Measurements from ENCODE around the gene FBLN2. TPM values are rescaled to one million over a fixed set of nuclear protein-coding genes. Genes with fewer than 3 reads are reported as not detected.

Gene FBLN2
- total RNA-seq, 1 donor from 2014 or later = 33.5 TPM

DNA sequence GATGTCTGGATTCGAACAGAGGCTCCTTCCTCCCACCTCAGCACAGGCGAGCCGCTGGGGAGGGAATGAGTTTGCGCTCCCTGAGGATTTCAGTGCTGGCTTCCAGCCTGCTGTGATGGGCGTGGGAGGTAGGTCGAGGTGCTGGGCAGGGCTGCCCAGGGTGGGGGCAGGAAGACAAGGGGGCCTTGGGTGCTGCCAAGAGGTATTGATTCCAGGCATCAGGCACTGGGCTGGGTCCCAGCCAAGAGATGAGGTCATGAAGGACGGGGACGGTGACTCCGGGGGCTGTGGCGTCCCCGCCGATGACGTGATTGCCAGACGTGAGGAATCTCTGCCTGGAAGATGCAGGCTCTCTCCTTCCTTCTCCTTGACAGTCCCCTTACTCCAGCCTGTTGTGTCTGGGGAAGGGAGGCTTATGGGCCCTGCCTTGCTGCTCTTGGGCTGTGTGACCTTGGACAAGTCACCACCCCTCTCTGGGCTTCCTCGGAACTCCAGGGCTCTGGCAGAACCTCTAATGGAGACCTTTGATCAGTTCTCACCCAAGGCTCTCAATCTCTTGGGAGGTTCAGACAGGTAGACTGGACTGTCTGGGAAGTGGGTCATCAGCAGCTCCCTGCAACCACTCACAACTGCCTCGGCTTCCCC, 116.8 kb downstream of the FBLN2 start:
- no peak for DNase-seq

GRCh38 chr3:13666227-13666619, 117.3 kb downstream of the FBLN2 start:
- no peak for DNase-seq

GRCh38 chr3:13666781-13667709, 118.1 kb downstream of the FBLN2 start:
- no peak for DNase-seq

DNA sequence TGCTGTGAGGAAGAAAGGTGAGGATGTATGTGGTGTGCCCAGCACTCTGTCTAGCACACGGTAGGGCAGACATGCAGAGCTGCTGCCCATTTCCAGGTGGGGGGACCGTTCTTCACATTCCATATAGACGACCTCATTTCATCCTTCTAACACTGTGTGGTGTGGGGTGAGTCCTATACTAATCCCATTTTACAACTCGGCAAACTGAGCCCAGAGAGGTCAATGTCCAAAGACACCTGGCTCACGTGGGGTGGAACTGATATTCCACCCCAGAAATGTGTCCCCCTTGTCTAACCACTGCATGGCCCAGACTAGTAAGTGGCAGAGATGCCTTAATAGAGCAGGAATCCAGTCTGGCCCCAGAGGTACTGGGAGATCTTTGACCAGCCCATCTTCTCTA, 119.2 kb downstream of the FBLN2 start:
- no peak for DNase-seq

DNA sequence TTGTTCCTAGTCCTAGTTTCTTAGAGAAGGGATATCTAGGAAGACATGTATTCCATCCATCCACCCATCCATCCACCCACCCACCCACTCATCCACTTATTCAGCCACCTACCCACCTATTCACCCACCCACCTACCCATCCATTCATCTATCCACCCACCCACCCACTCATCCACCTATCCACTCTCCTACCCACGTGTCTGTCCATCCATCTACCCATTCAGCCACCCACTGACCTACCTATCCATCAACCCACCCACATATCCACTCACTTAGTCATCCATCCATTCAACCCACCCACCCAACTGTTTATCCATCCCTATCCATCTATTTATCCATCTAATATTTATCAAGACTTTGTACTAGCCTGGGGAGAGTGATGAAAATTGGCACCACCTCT, 120.5 kb downstream of the FBLN2 start:
- DNase-seq = no peak

GRCh38 chr3:13670292-13670691, 121.4 kb downstream of the FBLN2 start:
- no peak for DNase-seq

GRCh38 chr3:13671482-13672233, 122.7 kb downstream of the FBLN2 start:
- no peak for DNase-seq

- no peak for DNase-seq
These were observed 124.3 kb downstream of the FBLN2 start for GRCh38 chr3:13673207-13673606.

DNA sequence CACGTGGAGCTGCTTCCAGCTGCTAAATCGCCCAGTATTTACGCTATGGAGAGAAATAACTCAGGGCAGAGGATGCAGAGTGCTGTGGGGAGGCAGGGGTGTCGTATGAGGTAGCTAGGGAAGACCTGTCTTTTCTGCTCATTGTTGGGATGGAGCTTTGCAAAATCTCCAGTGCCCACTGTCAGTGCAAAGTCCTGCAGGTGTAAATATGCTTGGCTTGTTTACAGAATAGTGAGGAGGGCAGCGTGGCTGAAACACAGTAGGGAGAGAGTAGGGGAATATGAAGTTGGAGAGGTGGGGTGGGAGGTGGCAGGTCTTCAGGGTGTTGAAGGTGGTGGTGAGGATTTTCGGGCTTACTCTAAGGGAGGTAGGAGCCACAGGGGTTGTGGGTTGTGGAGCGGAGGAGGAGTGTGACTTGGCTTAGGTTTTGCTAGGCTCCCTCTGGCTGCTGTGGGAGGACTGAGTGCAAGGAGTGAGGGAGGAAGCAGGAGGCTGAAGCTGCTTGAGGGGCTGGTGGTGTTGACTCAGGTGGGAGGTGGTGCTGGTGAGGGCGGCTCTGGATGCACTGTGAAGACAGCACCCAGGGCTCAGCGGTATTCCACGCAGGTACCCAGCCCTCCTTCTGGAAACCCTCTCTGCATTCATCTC, 125.7 kb downstream of the FBLN2 start:
- DNase-seq = no peak

GRCh38 chr3:13676356-13677017, 127.6 kb downstream of the FBLN2 start:
- no peak for DNase-seq

GRCh38 chr3:13677272-13677671, 128.3 kb downstream of the FBLN2 start:
- no peak for DNase-seq

- no peak for DNase-seq
These were observed 133.0 kb downstream of the FBLN2 start for GRCh38 chr3:13681931-13682330.

DNA sequence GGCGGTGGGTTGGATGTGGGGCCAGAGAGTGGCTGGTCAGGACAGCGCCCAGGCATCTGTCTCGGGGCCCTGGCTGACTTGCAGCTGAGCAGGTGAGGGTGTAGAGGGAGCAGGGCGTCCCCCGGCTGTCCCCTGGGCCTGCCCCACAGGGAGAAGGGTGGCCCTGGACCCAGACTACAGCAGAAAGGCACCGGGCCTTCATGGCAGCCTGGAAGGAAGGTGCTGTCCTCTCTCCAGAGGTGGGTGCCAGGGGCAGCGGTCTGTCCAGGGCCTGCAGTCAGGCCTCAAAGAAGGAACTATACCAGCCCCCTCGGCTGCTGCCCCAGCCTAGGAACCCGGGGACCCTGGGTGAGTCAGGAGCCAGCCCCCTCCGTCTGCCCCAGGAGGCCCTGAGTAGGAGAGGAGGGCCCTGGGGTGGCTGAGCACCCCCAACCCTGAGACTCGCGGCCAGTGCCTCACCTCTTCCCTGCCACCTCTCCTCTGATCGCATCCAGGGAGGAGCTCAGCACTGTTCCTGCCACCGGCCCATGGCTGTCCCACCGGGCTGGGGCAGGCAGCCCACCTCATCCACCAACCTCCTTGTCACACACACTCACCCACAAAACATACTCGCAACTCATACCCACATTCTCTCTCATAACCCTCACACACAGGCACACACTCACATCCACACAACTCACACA, 133.5 kb downstream of the FBLN2 start:
- no peak for DNase-seq

GRCh38 chr3:13683288-13683687, 134.4 kb downstream of the FBLN2 start:
- no peak for DNase-seq

DNA sequence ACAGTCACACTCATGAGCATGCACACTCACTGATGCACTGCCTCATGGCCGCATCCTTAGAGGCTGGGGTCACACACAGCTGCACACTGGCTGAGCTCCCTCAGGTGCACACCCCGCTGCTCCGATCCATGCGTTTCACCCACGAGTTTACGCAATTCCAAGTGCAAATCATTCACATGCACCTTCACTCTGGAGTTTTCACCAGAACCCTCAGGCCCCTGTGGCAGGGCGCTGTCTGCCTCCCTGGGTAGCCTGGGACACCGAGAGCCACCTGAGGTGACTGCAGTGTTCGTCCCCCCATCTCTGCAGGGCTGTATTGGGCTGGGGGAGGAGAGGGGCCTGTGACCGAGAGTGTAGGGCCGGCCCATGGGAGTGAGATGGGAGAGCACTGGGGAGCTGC, 134.8 kb downstream of the FBLN2 start:
- no peak for DNase-seq

GRCh38 chr3:13684350-13684749, 135.4 kb downstream of the FBLN2 start:
- no peak for DNase-seq

- no peak for DNase-seq
These were observed 135.9 kb downstream of the FBLN2 start for GRCh38 chr3:13684854-13685253.

DNA sequence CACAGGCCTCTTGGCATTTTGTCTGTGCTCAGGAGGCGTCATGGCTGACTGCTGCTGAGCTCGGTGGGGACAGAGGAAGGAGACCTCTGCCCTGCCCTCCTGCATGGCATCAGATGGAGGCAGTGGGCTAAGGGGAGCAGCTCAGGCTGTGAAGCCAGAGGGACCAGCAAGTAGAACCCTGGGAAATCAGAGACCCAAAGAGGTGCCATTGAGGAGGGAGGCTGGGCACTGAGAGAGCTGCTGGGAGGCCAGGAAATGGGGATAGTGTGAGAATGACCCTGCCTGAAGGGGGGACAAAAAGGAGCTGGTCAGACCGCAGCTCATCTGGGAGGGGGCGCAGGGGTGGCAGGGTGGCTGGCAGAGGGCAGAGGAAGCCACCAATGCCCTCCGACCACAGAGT, 136.8 kb downstream of the FBLN2 start:
- no peak for DNase-seq

DNA sequence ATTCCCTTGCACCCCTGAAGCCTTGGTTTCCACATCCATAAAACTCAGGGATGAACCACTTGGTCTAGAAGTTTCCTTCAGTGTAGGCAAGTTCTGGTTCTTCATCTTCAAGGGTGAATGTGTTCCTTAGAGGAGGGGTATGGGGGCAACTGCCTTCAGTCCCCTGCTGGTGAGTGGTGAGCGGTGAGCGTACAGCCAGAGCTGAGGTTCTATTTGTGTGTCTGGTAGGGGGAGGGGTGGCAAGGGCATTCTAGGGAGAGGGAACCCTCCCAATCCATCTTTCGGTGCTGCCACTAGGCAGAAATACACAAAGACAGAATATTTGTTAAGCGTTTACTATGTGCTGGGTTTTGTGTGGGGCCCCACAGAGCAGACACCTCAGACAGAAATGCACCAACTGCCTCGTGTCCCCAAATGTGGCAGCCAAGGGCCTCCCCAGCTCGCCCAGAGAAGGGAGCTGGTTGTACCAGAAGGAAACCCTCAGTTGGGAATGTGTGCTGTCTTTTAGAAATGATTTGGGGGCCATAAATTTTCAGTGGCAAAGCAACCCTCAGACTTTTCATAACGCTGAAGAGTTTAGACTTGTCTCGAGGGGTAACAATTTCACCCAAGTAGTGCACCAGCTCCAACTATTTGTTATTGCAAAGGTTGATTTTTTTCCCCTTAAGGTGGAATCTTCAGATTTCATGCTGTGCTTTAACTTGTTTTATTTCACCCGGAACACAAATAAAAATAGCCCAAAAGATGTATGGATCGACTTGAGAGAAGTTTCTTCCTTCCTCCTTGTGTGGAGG, 137.6 kb downstream of the FBLN2 start:
- DNase-seq = no peak

GRCh38 chr3:13687517-13687943, 138.6 kb downstream of the FBLN2 start:
- no peak for DNase-seq
